ENCODE results near the gene SPDEF. TPM values are rescaled to one million over a fixed set of nuclear protein-coding genes. Genes with fewer than 3 reads are reported as not detected.

The SPDEF gene
- total and polyA plus RNA-seq, 4 donors, result 0.17 to 0.36 (median 0.21) TPM

DNA sequence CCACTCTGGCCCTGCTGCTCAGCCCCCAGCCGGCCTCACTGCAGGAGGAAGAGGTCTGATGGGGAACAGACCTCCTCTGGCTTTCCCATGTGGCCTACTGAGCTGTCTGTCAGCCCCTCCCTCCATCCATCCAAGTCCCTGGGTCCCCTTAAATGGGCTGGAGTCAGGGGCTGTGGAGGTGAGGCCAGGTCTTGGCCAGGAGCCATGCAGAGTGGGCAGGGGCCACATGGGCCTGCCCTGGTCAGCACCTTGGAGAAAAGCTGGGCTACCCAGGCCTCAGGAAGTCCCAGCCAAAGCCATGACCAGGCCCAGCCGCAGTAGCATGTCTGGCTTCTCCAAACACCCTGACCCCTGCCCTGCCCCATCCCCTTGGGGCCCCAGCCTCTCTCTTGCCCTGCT is 6.3 kb downstream of the SPDEF start:
- no peak overlapping the region for H3K27ac ChIP-seq (ENCODE audit: low read depth, low read length)
- WGBS (ENCODE audit: insufficient coverage), result 79% methylated on average over 2 of the region's 2 CpGs
- H3K9me3 ChIP-seq (ENCODE audit: control insufficient read depth, insufficient read depth, low read length), result no peaks in the 10 kb centered on the region
- no peaks in the 10 kb centered on the region for H3K27me3 ChIP-seq (ENCODE audit: control insufficient read depth, insufficient read depth, low read length)
- H3K4me1 ChIP-seq (ENCODE audit: control insufficient read depth, insufficient read depth, low read length), result peaks cover 26% of the 10 kb centered on the region
- DNase-seq (ENCODE audit: low read depth in 4 of 6, low spot score in 6 of 6), result no peak
- no peaks in the 10 kb centered on the region for H3K36me3 ChIP-seq (ENCODE audit: control insufficient read depth, insufficient read depth, low read length)
- no peak overlapping the region for H3K4me3 ChIP-seq (ENCODE audit: low read depth, low read length)

DNA sequence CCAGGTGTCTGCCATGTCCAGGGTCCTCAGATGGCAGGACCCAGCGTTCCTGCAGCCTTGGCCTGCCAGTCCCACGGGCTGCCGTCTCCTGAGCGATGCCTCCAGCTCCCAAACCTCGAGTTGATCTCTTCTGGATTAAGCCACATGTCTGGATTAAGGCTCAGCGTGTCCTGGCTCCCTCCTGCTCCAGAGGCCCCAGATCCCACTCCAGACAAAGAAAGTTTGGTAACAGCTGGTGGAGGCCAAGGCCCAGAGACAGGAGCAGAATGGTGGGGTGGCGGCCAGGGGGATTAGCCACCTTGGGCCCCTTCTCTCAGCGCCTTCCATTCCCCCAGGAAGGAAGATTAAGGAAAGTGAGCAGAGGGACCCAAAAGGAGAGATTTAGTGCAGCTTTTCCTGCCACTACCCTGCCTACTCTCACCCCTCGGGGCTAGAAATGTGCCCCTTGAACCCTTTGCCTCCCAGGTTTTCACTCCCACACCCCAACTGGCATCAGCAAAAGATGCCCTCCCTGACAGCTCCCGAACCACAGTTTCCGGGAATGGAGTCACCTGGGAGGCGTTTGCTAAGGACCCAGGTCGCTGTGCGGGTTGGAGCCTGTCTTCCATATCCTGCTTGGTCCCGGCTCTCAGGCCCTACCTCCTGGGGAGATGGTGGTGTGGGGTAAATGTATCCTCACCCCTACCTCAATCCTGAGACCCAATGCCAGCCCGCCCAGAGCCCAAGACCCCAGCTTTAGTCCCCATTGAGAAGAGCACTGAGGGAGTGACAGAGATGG is 6.9 kb downstream of the SPDEF start:
- Histone ChIP-seq H3K27me3 (ENCODE audit: control insufficient read depth, insufficient read depth, low read length) (no peaks in the 10 kb centered on the region), H3K4me1 (ENCODE audit: control insufficient read depth, insufficient read depth, low read length) (peaks cover 21% of the 10 kb centered on the region), H3K27ac (ENCODE audit: low read depth, low read length) (no peak overlapping the region), H3K9me3 (ENCODE audit: control insufficient read depth, insufficient read depth, low read length) (no peaks in the 10 kb centered on the region), H3K36me3 (ENCODE audit: control insufficient read depth, insufficient read depth, low read length) (no peaks in the 10 kb centered on the region), H3K4me3 (ENCODE audit: low read depth, low read length) (no peak overlapping the region)
- no peak for DNase-seq (ENCODE audit: low read depth in 4 of 6, low spot score in 6 of 6)
- whole genome bisulfite sequencing (ENCODE audit: insufficient coverage), result 86% methylated on average over 9 of the region's 16 CpGs

DNA sequence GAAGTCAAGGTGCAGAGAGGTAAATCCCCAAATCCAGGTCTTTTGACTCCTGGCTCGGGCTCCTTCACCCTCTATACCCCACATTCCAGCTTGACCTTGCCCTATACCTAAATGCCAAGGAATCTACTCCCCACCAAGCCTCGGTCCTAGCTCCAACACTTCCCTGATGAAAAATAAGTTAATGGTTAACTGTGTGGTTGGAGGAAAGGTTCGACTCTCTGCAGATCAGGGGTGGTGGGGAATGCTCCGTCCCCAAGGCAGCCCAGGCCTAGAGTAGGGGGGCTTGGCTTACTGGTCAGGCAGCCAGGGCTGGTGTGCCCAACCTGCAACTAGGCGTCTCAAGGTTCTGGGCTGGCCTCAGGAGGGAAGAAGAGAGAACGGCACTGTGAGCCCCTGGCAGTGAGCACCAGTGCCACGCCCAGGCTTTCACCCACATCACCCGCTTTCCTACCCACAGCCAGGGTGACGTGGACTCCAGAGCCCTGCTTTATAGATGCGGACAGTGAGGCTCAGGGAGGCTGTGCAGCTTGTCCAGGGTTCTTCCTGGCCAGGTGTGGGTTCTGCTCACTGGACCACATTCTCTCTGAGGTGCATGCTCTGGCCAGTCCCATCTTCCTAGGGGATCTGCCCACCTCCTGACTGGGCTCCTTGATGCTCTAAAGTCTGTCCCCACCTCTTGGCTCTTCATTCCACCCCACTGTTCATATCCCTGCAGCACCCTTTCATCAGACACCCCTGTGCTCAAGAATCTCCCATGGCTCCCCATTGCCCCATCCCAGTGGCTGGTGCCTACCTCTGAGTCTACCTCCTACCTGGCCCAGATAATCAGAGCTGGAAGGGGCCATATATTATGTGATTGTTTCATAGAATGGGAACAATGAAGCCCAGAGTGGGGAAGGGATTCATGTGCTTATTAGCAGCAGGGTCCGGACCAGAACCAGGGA is 8.2 kb downstream of the SPDEF start:
- Histone ChIP-seq H3K27me3 (ENCODE audit: control insufficient read depth, insufficient read depth, low read length) (no peaks in the 10 kb centered on the region), H3K27ac (ENCODE audit: low read depth, low read length) (no peak overlapping the region), H3K9me3 (ENCODE audit: control insufficient read depth, insufficient read depth, low read length) (no peaks in the 10 kb centered on the region), H3K36me3 (ENCODE audit: control insufficient read depth, insufficient read depth, low read length) (no peaks in the 10 kb centered on the region), H3K4me1 (ENCODE audit: control insufficient read depth, insufficient read depth, low read length) (peaks cover 21% of the 10 kb centered on the region), H3K4me3 (ENCODE audit: low read depth, low read length) (no peak overlapping the region)
- WGBS (ENCODE audit: insufficient coverage), result 85% methylated on average over 7 of the region's 11 CpGs
- no peak for DNase-seq (ENCODE audit: low read depth in 4 of 6, low spot score in 6 of 6)

DNA sequence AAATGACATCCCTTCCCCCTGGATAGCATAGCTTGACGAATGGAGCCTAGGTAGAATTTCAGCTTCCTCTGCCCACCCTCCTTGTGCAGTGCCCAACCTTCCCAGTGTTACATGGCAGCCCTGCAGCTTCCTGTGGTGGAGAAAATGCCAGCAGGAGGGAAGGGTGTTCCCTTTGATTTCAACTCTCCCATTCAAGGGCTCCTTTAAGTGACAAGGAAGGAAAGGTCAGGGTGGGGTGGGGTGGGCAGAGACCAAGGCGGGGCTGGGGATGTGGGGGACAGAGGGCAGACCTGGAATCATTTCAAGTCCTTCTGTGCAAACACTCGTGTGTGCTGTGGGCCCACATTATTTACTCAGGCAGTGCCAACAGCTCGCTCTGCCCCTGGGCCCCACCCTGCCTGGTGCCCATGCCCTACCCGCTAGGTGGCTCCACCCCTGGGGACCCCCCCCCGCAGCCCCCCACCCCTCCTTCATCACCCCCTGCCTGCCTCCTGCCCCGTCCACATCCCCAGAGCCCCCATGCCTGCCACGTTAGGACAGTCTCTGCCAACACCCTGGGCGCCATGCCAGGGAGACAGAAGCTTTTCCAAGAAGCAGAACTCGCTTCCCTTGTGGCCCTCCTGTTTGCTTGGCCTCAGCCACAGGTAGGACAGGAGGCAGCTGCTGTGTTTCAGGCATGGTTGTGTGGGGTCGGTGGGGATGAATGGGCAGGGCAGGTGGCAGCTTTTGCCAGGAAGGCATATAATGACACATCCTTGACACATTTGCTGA is 9.4 kb downstream of the SPDEF start:
- DNase-seq (ENCODE audit: low read depth in 4 of 6, low spot score in 6 of 6), result peak in 4 of 6 donors; percentile 56 to 94 (median 76)
- Histone ChIP-seq H3K9me3 (ENCODE audit: control insufficient read depth, insufficient read depth, low read length) (no peaks in the 10 kb centered on the region), H3K4me3 (ENCODE audit: low read depth, low read length) (no peak overlapping the region), H3K27ac (ENCODE audit: low read depth, low read length) (no peak overlapping the region), H3K27me3 (ENCODE audit: control insufficient read depth, insufficient read depth, low read length) (no peaks in the 10 kb centered on the region), H3K36me3 (ENCODE audit: control insufficient read depth, insufficient read depth, low read length) (no peaks in the 10 kb centered on the region), H3K4me1 (ENCODE audit: control insufficient read depth, insufficient read depth, low read length) (peaks cover 21% of the 10 kb centered on the region)
- 30% methylated on average over 9 of the region's 11 CpGs for WGBS (ENCODE audit: insufficient coverage)

DNA sequence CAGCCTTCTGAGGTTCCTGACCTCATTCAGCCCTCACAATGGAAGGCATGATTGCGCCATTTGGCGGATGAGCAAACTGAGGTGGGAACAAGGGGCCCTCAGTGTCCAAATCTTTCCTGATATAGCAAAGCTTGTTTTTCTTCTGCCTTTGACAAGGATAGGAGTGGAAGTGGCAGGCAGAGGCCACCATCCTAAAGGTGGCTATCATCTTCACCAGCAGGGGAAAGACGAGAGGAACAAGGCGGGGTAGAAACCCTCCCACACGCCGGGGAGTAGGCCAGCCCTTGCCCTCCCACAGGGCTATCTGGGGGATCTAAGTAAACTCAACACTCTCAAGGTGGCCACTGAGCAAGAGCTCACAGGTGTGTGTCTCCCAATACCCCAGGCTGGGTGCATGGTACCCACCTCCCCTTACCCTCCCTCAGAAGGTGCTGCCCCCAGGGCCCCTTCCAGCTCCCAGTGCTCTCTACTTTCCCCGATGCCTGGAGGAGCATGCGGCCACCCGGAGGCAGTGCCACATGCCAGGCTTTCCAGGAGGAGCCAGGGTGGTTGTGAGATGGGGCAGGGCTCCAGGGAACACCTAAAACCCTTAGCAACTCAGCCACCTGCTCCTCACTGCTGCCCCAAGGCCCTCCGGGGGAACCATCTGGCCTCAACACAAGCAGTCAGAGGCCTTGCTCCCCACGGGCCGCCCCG is 11.2 kb downstream of the SPDEF start:
- Histone ChIP-seq H3K4me3 (ENCODE audit: low read depth, low read length) (no peak overlapping the region), H3K9me3 (ENCODE audit: control insufficient read depth, insufficient read depth, low read length) (no peaks in the 10 kb centered on the region), H3K36me3 (ENCODE audit: control insufficient read depth, insufficient read depth, low read length) (no peaks in the 10 kb centered on the region), H3K27ac (ENCODE audit: low read depth, low read length) (no peak overlapping the region), H3K4me1 (ENCODE audit: control insufficient read depth, insufficient read depth, low read length) (peaks cover 21% of the 10 kb centered on the region), H3K27me3 (ENCODE audit: control insufficient read depth, insufficient read depth, low read length) (no peaks in the 10 kb centered on the region)
- 83% methylated on average over 9 of the region's 13 CpGs for WGBS (ENCODE audit: insufficient coverage)
- DNase-seq (ENCODE audit: low read depth in 4 of 6, low spot score in 6 of 6), result peak in 1 of 6 donors; percentile 34

DNA sequence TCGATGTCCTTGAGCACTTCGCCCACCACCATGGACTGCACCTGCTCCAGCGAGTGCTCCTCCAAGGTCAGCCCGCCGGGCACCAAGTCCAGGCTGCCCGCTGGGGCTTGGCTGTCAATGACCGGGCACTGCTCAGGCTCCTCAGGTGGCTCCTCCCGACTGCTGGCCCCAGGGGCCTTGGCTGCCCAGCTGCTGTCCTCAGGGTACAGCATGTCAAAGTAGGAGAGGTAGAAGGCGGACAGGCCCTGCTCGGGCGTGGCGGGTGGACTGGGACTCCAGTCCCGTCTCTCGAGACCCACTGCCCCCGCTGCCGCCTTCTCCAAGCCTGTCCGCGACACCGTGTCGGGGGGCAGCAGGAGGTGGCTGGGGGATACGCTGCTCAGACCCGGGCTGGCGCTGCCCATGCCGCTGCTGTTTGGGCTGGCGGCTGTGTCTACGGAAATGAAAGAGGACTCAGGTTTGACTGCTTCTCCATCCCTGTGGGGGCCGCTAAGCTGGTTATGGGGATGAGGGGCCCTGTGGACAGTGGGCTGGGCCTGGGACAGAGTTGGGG is 12.0 kb downstream of the SPDEF start:
- WGBS (ENCODE audit: insufficient coverage), result 91% methylated on average over 27 of the region's 27 CpGs
- H3K9me3 ChIP-seq (ENCODE audit: control insufficient read depth, insufficient read depth, low read length), result no peaks in the 10 kb centered on the region
- no peak overlapping the region for H3K27ac ChIP-seq (ENCODE audit: low read depth, low read length)
- no peaks in the 10 kb centered on the region for H3K36me3 ChIP-seq (ENCODE audit: control insufficient read depth, insufficient read depth, low read length)
- no peaks in the 10 kb centered on the region for H3K27me3 ChIP-seq (ENCODE audit: control insufficient read depth, insufficient read depth, low read length)
- peaks cover 21% of the 10 kb centered on the region for H3K4me1 ChIP-seq (ENCODE audit: control insufficient read depth, insufficient read depth, low read length)
- DNase-seq (ENCODE audit: low read depth in 4 of 6, low spot score in 6 of 6), result no peak
- no peak overlapping the region for H3K4me3 ChIP-seq (ENCODE audit: low read depth, low read length)

DNA sequence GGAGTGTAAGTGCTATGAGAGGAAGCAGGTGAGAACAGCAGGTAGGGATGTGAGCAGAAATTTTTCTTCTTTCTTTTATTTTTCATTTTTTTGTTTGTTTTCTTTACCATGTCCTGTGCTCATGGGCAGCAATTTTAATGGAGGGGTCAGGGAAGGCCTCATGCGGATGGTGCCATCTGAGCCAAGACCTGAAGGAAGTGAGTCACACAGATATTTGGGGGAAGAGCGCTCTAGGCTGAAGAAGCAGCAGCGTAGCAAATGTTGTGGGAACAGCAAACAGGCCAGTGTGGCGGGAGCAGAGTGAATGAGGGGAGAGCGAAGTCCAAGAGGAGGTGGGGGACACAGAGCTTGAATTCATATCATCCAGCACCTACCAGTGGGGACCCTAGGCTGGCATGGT is 12.7 kb downstream of the SPDEF start:
- no peaks in the 10 kb centered on the region for H3K27me3 ChIP-seq (ENCODE audit: control insufficient read depth, insufficient read depth, low read length)
- H3K36me3 ChIP-seq (ENCODE audit: control insufficient read depth, insufficient read depth, low read length), result no peaks in the 10 kb centered on the region
- H3K4me1 ChIP-seq (ENCODE audit: control insufficient read depth, insufficient read depth, low read length), result peaks cover 25% of the 10 kb centered on the region
- H3K4me3 ChIP-seq (ENCODE audit: low read depth, low read length), result no peak overlapping the region
- no peak for DNase-seq (ENCODE audit: low read depth in 4 of 6, low spot score in 6 of 6)
- no peak overlapping the region for H3K27ac ChIP-seq (ENCODE audit: low read depth, low read length)
- WGBS (ENCODE audit: insufficient coverage), result 98% methylated on average over 4 of the region's 5 CpGs
- H3K9me3 ChIP-seq (ENCODE audit: control insufficient read depth, insufficient read depth, low read length), result no peaks in the 10 kb centered on the region

DNA sequence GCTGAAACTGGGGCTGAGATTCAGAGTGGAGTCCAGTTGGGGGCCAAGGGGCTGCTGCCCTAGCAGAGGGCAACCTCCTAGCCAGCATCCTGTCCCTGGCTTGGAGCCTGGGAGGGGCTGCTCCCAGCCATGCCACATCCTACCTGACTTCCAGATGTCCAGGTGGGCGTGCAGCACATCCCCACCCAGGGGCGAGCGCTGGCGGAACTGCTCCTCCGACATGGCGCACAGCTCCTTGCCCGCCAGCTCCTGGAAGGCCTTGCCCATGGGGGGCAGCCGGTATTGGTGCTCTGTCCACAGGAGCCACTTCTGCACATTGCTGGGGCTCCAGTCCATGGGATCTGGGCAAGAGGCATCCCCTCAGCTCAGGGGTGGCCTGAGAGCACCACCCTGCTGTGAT is 15.3 kb downstream of the SPDEF start:
- Histone ChIP-seq H3K4me1 (ENCODE audit: control insufficient read depth, insufficient read depth, low read length) (peaks cover 21% of the 10 kb centered on the region), H3K4me3 (ENCODE audit: low read depth, low read length) (no peak overlapping the region), H3K36me3 (ENCODE audit: control insufficient read depth, insufficient read depth, low read length) (no peaks in the 10 kb centered on the region), H3K27ac (ENCODE audit: low read depth, low read length) (no peak overlapping the region), H3K27me3 (ENCODE audit: control insufficient read depth, insufficient read depth, low read length) (no peaks in the 10 kb centered on the region), H3K9me3 (ENCODE audit: control insufficient read depth, insufficient read depth, low read length) (no peaks in the 10 kb centered on the region)
- no peak for DNase-seq (ENCODE audit: low read depth in 4 of 6, low spot score in 6 of 6)
- WGBS (ENCODE audit: insufficient coverage), result 96% methylated on average over 8 of the region's 8 CpGs

DNA sequence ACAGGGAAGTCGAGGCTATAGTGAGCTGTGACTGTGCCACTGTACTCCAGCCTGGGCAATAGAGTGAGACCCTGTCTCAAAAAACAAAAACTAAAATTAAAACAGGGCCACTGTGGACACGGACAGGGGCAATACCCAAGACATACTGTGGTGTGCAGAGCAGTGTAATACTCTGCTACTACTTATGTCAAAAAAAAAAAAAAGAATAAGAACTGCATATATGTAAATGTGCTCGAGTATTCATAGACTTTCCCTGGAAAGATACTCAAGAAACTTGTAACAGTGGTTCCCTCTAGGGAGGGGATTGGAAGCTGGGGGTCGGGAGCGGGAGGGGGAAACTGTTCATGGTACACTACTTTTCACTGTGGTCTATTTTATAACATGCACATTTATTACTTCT is 15.9 kb downstream of the SPDEF start:
- WGBS (ENCODE audit: insufficient coverage), result no CpG with 5 or more reads among the region's 5 CpGs
- Histone ChIP-seq H3K4me1 (ENCODE audit: control insufficient read depth, insufficient read depth, low read length) (peaks cover 24% of the 10 kb centered on the region), H3K9me3 (ENCODE audit: control insufficient read depth, insufficient read depth, low read length) (no peaks in the 10 kb centered on the region), H3K27me3 (ENCODE audit: control insufficient read depth, insufficient read depth, low read length) (no peaks in the 10 kb centered on the region), H3K27ac (ENCODE audit: low read depth, low read length) (no peak overlapping the region), H3K4me3 (ENCODE audit: low read depth, low read length) (no peak overlapping the region), H3K36me3 (ENCODE audit: control insufficient read depth, insufficient read depth, low read length) (peaks cover 1% of the 10 kb centered on the region)
- DNase-seq (ENCODE audit: low read depth in 4 of 6, low spot score in 6 of 6), result no peak

All from spinal cord (tissue), 10 donors.